PC-9 (cell line): Measurements from ENCODE around the gene KCTD21. TPM values are rescaled to one million over a fixed set of nuclear protein-coding genes. Genes with fewer than 3 reads are reported as not detected.

Source experiments
- BruUV-seq: library from RNA; stranded (reverse); fragments of 400-500 nt; replicated peaks from 2 replicates; lab custom pipeline; 2021; lab: Mats Ljungman, UMichigan
- CTCF ChIA-PET: fragments of 300-600 bp; sonication (Branson Sonifier 250); formaldehyde crosslinking; loops from one replicate; lab custom pipeline; 2022; ENCODE audit warnings: antibody characterized with exemption; lab: Charles Lee
- POLR2A ChIA-PET: fragments of 300-600 bp; sonication (Branson Sonifier 250); formaldehyde crosslinking; loops from one replicate; lab custom pipeline; 2022; ENCODE audit warnings: antibody characterized with exemption; ENCODE audit not compliant: unreplicated experiment; lab: Charles Lee
- DNase-seq, 2 experiments: peaks; one replicate each; pipeline versions ENCODE4 v3.0.0 to v3.0.0-alpha.2; 2015 to 2022; ENCODE audit warnings: mixed read lengths in 1 of 2
- H2AFZ ChIP-seq: fragments of 200-600 bp; sonication (generic); 2 replicates; pipeline ENCODE4 v1.8.1; 2017; ENCODE audit warnings: antibody characterized with exemption
- H3F3A ChIP-seq: fragments of 200-600 bp; sonication (generic); 2 replicates; pipeline ENCODE4 v1.8.1; 2017; ENCODE audit warnings: antibody characterized with exemption, mild to moderate bottlenecking, low read depth; ENCODE audit not compliant: insufficient read depth
- H3K27ac ChIP-seq: fragments of 200-600 bp; sonication (generic); 2 replicates; pipeline ENCODE4 v1.6.1; 2016; ENCODE audit warnings: mixed run types
- H3K27me3 ChIP-seq: fragments of 200-600 bp; sonication (generic); 2 replicates; pipeline ENCODE4 v1.6.1; 2016; ENCODE audit warnings: low read depth, mixed run types; ENCODE audit not compliant: insufficient read depth
- H3K36me3 ChIP-seq: fragments of 200-600 bp; sonication (generic); 2 replicates; pipeline ENCODE4 v1.6.1; 2016; ENCODE audit warnings: low read depth, mixed run types
- H3K4me1 ChIP-seq: fragments of 200-600 bp; sonication (generic); replicated peaks from 2 replicates; pipeline ENCODE4 v1.6.1; 2016; ENCODE audit warnings: mixed run types; ENCODE audit not compliant: insufficient read depth
- H3K4me2 ChIP-seq: fragments of 200-600 bp; sonication (generic); 2 replicates; pipeline ENCODE4 v1.6.1; 2017; ENCODE audit warnings: mixed run types
- H3K4me3 ChIP-seq: fragments of 200-600 bp; sonication (generic); 2 replicates; pipeline ENCODE4 v1.6.1; 2016; ENCODE audit warnings: mixed run types
- H3K79me2 ChIP-seq: fragments of 200-600 bp; sonication (generic); 2 replicates; pipeline ENCODE4 v1.6.1; 2017; ENCODE audit warnings: low read depth, mixed run types
- H3K9me2 ChIP-seq: fragments of 200-600 bp; sonication (generic); 2 replicates; pipeline ENCODE4 v1.8.1; 2017; ENCODE audit warnings: mild to moderate bottlenecking; ENCODE audit not compliant: insufficient read depth
- H3K9me3 ChIP-seq: fragments of 200-600 bp; sonication (generic); 2 replicates; pipeline ENCODE4 v1.8.1; 2016; ENCODE audit warnings: low read depth; ENCODE audit not compliant: insufficient read depth
- H4K20me1 ChIP-seq: fragments of 200-600 bp; sonication (generic); 2 replicates; pipeline ENCODE4 v1.8.1; 2017; ENCODE audit not compliant: insufficient read depth
- CTCF ChIP-seq: fragments of 200-600 bp; sonication (generic); conservative IDR thresholded peaks from 2 replicates; pipeline ENCODE4 v1.6.1; 2017; ENCODE audit warnings: mixed run types, antibody characterized with exemption, mild to moderate bottlenecking, moderate library complexity
- EZH2 ChIP-seq: fragments of 200-600 bp; sonication (generic); IDR thresholded peaks from 2 replicates; pipeline ENCODE4 v1.8.0; 2017; ENCODE audit warnings: antibody characterized with exemption, low read depth
- intact Hi-C: fragments of 100-400 bp; cut with micrococcal nuclease; formaldehyde crosslinking; loops from one replicate; pipeline ENCODE4 v1.10.0; 2022; ENCODE audit not compliant: unreplicated experiment
- total RNA-seq: library from RNA; stranded (reverse); gene quantifications from 2 replicates; pipeline ENCODE4 v1.2.3, GENCODE V29; 2021

Gene KCTD21
- total RNA-seq, 1 experiment from 2014 or later, result 16.5 TPM

DNA sequence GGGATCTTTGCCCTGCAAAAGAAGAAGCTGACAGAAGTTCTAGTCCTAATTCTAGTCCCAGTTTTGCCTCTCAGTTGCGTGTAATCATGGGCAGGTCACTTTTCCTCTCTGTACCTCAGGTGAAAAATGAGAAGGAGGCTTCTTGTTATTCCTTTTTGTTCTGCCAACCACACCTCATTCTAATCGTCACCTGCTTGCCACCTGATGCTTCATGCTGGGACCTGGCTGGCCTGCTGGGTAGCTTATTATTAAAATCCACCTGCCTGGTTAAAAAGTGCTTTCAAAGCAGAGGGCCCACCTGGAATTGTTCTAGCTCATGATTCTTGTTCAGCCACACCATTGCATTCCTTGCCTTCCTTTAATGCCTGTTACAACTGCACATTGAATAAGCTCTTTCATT is 40.6 kb downstream of the KCTD21 start:
- Histone ChIP-seq H3K4me3 (no peak overlapping the region), H3K4me2 (no peak overlapping the region), H3K36me3 (0 out of 2 replicates have a peak, but pooled peaks cover 4% of the 10 kb centered on the region), H4K20me1 (no peaks in the 10 kb centered on the region), H3K9me2 (no peaks in the 10 kb centered on the region), H3K9me3 (no peaks in the 10 kb centered on the region), H3K27me3 (no peaks in the 10 kb centered on the region), H3K27ac (no peak overlapping the region), H3F3A (no peaks in the 10 kb centered on the region; the same call in 1 of the 2 replicates), H2AFZ (no peak overlapping the region), H3K4me1 (0 out of 2 replicates have a peak, but pooled peaks cover 3% of the 10 kb centered on the region), H3K79me2 (no peaks in the 10 kb centered on the region)
- TF ChIP-seq EZH2 (no peak), CTCF (no peak)
- ChIA-PET POLR2A (no interaction called here), CTCF (no interaction called here)
- intact Hi-C loops, result loop anchor here (10.0 kb wide), 1 partner anchor 427 kb away; the partner anchor contains the start of gene NARS2
- DNase-seq, result no peak
- no TSS peak for BruUV-seq

DNA sequence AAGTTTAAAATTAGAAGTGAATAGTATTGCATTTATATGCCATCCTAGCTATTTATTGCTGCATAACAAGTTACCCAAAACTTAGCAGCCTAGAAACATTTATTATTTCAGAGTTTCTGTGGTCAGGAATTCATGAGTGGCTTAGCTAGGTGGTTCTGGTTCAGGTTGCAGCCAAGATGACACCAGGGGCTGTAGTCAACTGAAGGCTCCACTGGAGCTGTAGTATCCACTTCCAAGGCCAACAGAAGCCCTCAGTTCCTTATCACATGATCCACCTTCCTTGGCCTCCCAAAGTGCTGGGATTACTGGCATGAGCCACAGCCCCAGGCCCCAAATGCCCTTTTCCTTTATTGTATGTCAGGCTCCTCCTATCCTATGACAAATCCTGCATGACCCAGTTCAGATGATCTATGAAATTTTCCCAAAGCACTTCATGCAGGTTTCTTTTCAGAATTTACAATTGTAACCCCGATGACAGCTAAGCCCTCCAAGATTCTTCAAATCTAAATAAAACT is 42.9 kb downstream of the KCTD21 start:
- no peaks in the 10 kb centered on the region for H4K20me1 ChIP-seq
- H3K9me3 ChIP-seq, result no peaks in the 10 kb centered on the region
- H2AFZ ChIP-seq, result no peak overlapping the region
- intact Hi-C loops, result loop anchor here (10.0 kb wide), 1 partner anchor 429 kb away; the partner anchor contains the start of gene NARS2
- H3K79me2 ChIP-seq, result peaks cover 7% of the 10 kb centered on the region
- H3K27me3 ChIP-seq, result no peaks in the 10 kb centered on the region
- TF ChIP-seq EZH2, result no peak
- TF ChIP-seq CTCF, result no peak
- no peaks in the 10 kb centered on the region for H3K9me2 ChIP-seq
- BruUV-seq, result no TSS peak
- ChIA-PET POLR2A (interaction anchor here (0.7 kb wide), 1 partner anchor 446 kb away, joined by 4 read pairs; no protein-coding TSS in a partner anchor), CTCF (no interaction called here)
- peaks cover 8% of the 10 kb centered on the region for H3K4me1 ChIP-seq
- 0 out of 2 replicates have a peak, but pooled peaks cover 10% of the 10 kb centered on the region for H3K36me3 ChIP-seq
- no peak overlapping the region for H3K4me2 ChIP-seq
- no peak for DNase-seq
- no peak overlapping the region for H3K4me3 ChIP-seq
- no peaks in the 10 kb centered on the region; the same call in 1 of the 2 replicates for H3F3A ChIP-seq
- no peak overlapping the region for H3K27ac ChIP-seq

DNA sequence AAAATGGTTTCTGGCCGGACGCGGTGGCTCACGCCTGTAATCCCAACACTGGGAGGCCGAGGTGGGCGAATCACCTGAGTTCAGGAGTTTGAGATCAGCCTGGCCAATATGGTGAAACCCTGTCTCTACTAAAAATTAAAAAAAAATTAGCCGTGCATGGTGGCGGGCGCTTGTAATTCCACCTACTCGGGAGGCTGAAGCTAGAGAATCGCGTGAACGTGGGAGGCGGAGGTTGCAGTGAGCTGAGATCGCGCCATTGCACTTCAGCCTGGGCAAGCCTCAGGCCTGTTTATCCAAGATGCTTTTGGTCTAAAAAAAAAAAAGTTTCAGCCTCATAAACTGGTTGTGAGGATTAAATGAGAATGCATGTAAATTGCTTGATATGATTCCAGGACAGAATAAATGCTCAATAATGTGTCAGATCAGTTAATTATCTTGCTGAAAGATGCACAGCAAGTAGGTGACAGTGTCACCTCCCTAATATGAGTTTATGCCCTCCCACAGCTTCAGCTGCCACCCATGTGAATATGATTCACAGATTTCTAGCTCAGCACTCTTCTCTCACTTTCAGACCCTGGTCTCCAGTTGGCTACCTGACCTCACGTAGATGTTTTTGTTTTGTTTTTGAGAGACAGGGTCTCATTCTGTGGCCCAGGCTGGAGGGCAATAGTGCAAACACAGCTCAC is 47.9 kb downstream of the KCTD21 start:
- Histone ChIP-seq H4K20me1 (no peaks in the 10 kb centered on the region), H3K36me3 (peaks cover 21% of the 10 kb centered on the region; the same call in 1 of the 2 replicates), H3F3A (peaks cover 7% of the 10 kb centered on the region), H3K4me1 (peaks cover 21% of the 10 kb centered on the region), H3K4me3 (peak overlapping the region; percentile 63), H3K79me2 (peaks cover 48% of the 10 kb centered on the region), H3K27me3 (no peaks in the 10 kb centered on the region), H3K9me2 (no peaks in the 10 kb centered on the region), H3K9me3 (no peaks in the 10 kb centered on the region), H2AFZ (peak overlapping the region; percentile 97; the same call in 1 of the 2 replicates), H3K4me2 (peak overlapping the region; percentile 86), H3K27ac (no peak overlapping the region)
- intact Hi-C loops, result loop anchor here (10.0 kb wide), 1 partner anchor 434 kb away; the partner anchor contains the start of gene NARS2
- no TSS peak for BruUV-seq
- ChIA-PET CTCF (no interaction called here), POLR2A (no interaction called here)
- TF ChIP-seq EZH2 (no peak), CTCF (no peak)
- DNase-seq, result no peak
